ENCODE results near the gene IL17D.

The IL17D gene

DNA sequence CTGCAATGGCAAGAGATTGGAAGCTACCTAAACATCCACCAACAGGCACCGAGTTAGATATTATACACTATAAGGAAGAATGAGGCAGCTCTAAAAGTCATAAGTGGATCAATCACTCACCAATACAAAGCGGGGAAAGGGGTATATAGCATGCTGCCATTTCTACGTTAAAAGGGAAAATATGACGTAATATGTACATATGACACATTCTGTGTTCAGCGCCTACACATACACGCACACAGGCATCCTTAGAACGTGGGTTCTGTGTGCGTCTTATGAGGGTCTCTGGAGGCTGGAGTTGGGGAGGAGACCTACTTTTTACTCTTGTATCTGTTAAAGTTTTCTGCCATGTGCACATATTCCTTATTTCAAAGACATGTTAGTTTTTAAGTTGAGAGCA, 5.9 kb downstream of the IL17D start:
- TF ChIP-seq CTCF (IDR thresholded peaks at IDR 0.05; ENCODE audit: borderline replicate concordance, extremely low read depth, low read length, poor library complexity, severe bottlenecking) (no peak), EZH2 (IDR thresholded peaks at IDR 0.05; ENCODE audit: borderline replicate concordance, low read depth, low read length, severe bottlenecking) (no peak)
- H4K20me1 ChIP-seq (ENCODE audit: insufficient read depth, low read length) = no peaks in the 10 kb centered on the region
- H3K9ac ChIP-seq (ENCODE audit: low read depth, low read length) = no peak overlapping the region
- no peak overlapping the region for H3K4me2 ChIP-seq (ENCODE audit: insufficient read depth, low read length)
- H3K27me3 ChIP-seq (ENCODE audit: insufficient read depth, low read length, poor library complexity) = peaks cover 4% of the 10 kb centered on the region
- H3K4me1 ChIP-seq (ENCODE audit: insufficient read depth, low read length) = peaks cover 17% of the 10 kb centered on the region
- H3K79me2 ChIP-seq (ENCODE audit: insufficient read depth, low read length) = no peaks in the 10 kb centered on the region
- no peaks in the 10 kb centered on the region for H3K9me3 ChIP-seq (ENCODE audit: insufficient read depth, low read length, severe bottlenecking)
- H2AFZ ChIP-seq (ENCODE audit: low read depth, low read length) = no peak overlapping the region
- ATAC-seq (ENCODE audit: insufficient read depth, low read depth) (no peak), DNase-seq (no peak)
- no peaks in the 10 kb centered on the region for H3K36me3 ChIP-seq (ENCODE audit: insufficient read depth, low read length)
- no peak overlapping the region for H3K27ac ChIP-seq (ENCODE audit: low read length)
- no peak overlapping the region for H3K4me3 ChIP-seq (ENCODE audit: low read depth in 1 of 2, low read length in 2 of 2)

GRCh38 chr13:20709782-20710181, 6.3 kb downstream of the IL17D start:
- H3K79me2 ChIP-seq (ENCODE audit: insufficient read depth, low read length) = no peaks in the 10 kb centered on the region
- no peak overlapping the region for H2AFZ ChIP-seq (ENCODE audit: low read depth, low read length)
- no peak overlapping the region for H3K27ac ChIP-seq (ENCODE audit: low read length)
- H3K4me1 ChIP-seq (ENCODE audit: insufficient read depth, low read length) = peaks cover 12% of the 10 kb centered on the region; the same call in 1 of the 2 replicates
- H3K9ac ChIP-seq (ENCODE audit: low read depth, low read length) = no peak overlapping the region
- H3K27me3 ChIP-seq (ENCODE audit: insufficient read depth, low read length, poor library complexity) = peaks cover 4% of the 10 kb centered on the region
- no peaks in the 10 kb centered on the region for H3K9me3 ChIP-seq (ENCODE audit: insufficient read depth, low read length, severe bottlenecking)
- TF ChIP-seq EZH2 (IDR thresholded peaks at IDR 0.05; ENCODE audit: borderline replicate concordance, low read depth, low read length, severe bottlenecking) = no peak
- TF ChIP-seq CTCF (IDR thresholded peaks at IDR 0.05; ENCODE audit: borderline replicate concordance, extremely low read depth, low read length, poor library complexity, severe bottlenecking) = no peak
- no peaks in the 10 kb centered on the region for H3K36me3 ChIP-seq (ENCODE audit: insufficient read depth, low read length)
- no peak overlapping the region for H3K4me3 ChIP-seq (ENCODE audit: low read depth in 1 of 2, low read length in 2 of 2)
- ATAC-seq (ENCODE audit: insufficient read depth, low read depth) (no peak), DNase-seq (no peak)
- H3K4me2 ChIP-seq (ENCODE audit: insufficient read depth, low read length) = no peak overlapping the region
- H4K20me1 ChIP-seq (ENCODE audit: insufficient read depth, low read length) = no peaks in the 10 kb centered on the region

- Histone ChIP-seq H3K9me3 (ENCODE audit: insufficient read depth, low read length, severe bottlenecking) (no peaks in the 10 kb centered on the region), H3K4me1 (ENCODE audit: insufficient read depth, low read length) (peaks cover 10% of the 10 kb centered on the region; the same call in 1 of the 2 replicates), H3K27me3 (ENCODE audit: insufficient read depth, low read length, poor library complexity) (peaks cover 4% of the 10 kb centered on the region), H3K79me2 (ENCODE audit: insufficient read depth, low read length) (no peaks in the 10 kb centered on the region), H3K9ac (ENCODE audit: low read depth, low read length) (no peak overlapping the region), H3K4me2 (ENCODE audit: insufficient read depth, low read length) (no peak overlapping the region), H3K4me3 (ENCODE audit: low read depth in 1 of 2, low read length in 2 of 2) (no peak overlapping the region), H2AFZ (ENCODE audit: low read depth, low read length) (no peak overlapping the region), H4K20me1 (ENCODE audit: insufficient read depth, low read length) (no peaks in the 10 kb centered on the region), H3K36me3 (ENCODE audit: insufficient read depth, low read length) (no peaks in the 10 kb centered on the region), H3K27ac (ENCODE audit: low read length) (no peak overlapping the region)
- ATAC-seq (ENCODE audit: insufficient read depth, low read depth) = no peak
- no peak for DNase-seq
- TF ChIP-seq EZH2 (IDR thresholded peaks at IDR 0.05; ENCODE audit: borderline replicate concordance, low read depth, low read length, severe bottlenecking) (no peak), CTCF (IDR thresholded peaks at IDR 0.05; ENCODE audit: borderline replicate concordance, extremely low read depth, low read length, poor library complexity, severe bottlenecking) (no peak)
Measured at GRCh38 chr13:20711301-20712044, 8.0 kb downstream of the IL17D start.

Data from DND-41 (cell line).